T-helper 1 cell treated with Interleukin-12 subunit alpha and Interleukin-12 subunit beta and Interleukin-4 antibody, amounts not matched to agents 30 μg/mL and 1 μg/mL, for 36 hours (primary cell): ENCODE results near the gene TRAPPC2L.

ENCODE experiments used
- H3K27ac Mint-ChIP-seq: one replicate; pipeline ENCODE4 v1.8.0; 2021; ENCODE audit warnings: mild to moderate bottlenecking, mixed read lengths
- H3K27me3 Mint-ChIP-seq: one replicate; pipeline ENCODE4 v1.8.0; 2021; ENCODE audit warnings: low read depth, mixed read lengths
- H3K36me3 Mint-ChIP-seq: one replicate; pipeline ENCODE4 v1.8.0; 2021; ENCODE audit warnings: low read depth, mixed read lengths
- H3K4me1 Mint-ChIP-seq: one replicate; pipeline ENCODE4 v1.8.0; 2021; ENCODE audit warnings: low read depth, mixed read lengths
- H3K4me3 Mint-ChIP-seq: one replicate; pipeline ENCODE4 v1.8.0; 2021; ENCODE audit warnings: mild to moderate bottlenecking, moderate library complexity, mixed read lengths
- H3K9me3 Mint-ChIP-seq: one replicate; pipeline ENCODE4 v1.8.0; 2021; ENCODE audit warnings: mixed read lengths

TRAPPC2L gene

GRCh38 chr16:88903267-88903666 is 46.3 kb downstream of the TRAPPC2L start:
- H3K36me3 Mint-ChIP-seq, result no peaks in the 10 kb centered on the region
- H3K27me3 Mint-ChIP-seq, result no peaks in the 10 kb centered on the region
- no peaks in the 10 kb centered on the region for H3K4me1 Mint-ChIP-seq
- H3K4me3 Mint-ChIP-seq, result no peak overlapping the region
- H3K27ac Mint-ChIP-seq, result no peak overlapping the region
- H3K9me3 Mint-ChIP-seq, result no peaks in the 10 kb centered on the region

- Mint-ChIP-seq H3K27me3 (no peaks in the 10 kb centered on the region), H3K27ac (no peak overlapping the region), H3K4me3 (no peak overlapping the region), H3K4me1 (no peaks in the 10 kb centered on the region), H3K36me3 (no peaks in the 10 kb centered on the region), H3K9me3 (no peaks in the 10 kb centered on the region)
These were observed 47.9 kb downstream of the TRAPPC2L start for GRCh38 chr16:88904676-88905365.

- Mint-ChIP-seq H3K27me3 (no peaks in the 10 kb centered on the region), H3K4me3 (no peak overlapping the region), H3K4me1 (no peaks in the 10 kb centered on the region), H3K36me3 (no peaks in the 10 kb centered on the region), H3K27ac (no peak overlapping the region), H3K9me3 (no peaks in the 10 kb centered on the region)
These were observed 48.6 kb downstream of the TRAPPC2L start for GRCh38 chr16:88905563-88905962.

- no peaks in the 10 kb centered on the region for H3K9me3 Mint-ChIP-seq
- no peaks in the 10 kb centered on the region for H3K27me3 Mint-ChIP-seq
- no peaks in the 10 kb centered on the region for H3K36me3 Mint-ChIP-seq
These were observed 49.1 kb downstream of the TRAPPC2L start for GRCh38 chr16:88906020-88906419.

GRCh38 chr16:88906535-88907105 is 49.7 kb downstream of the TRAPPC2L start:
- Mint-ChIP-seq H3K27ac (no peak overlapping the region), H3K27me3 (no peaks in the 10 kb centered on the region), H3K9me3 (no peaks in the 10 kb centered on the region), H3K4me1 (no peaks in the 10 kb centered on the region), H3K36me3 (no peaks in the 10 kb centered on the region), H3K4me3 (no peak overlapping the region)

More at GRCh38 chr16:88906020-88906419, 49.1 kb downstream of the TRAPPC2L start:
- no peak overlapping the region for H3K27ac Mint-ChIP-seq
- H3K4me3 Mint-ChIP-seq, result no peak overlapping the region
- H3K4me1 Mint-ChIP-seq, result no peaks in the 10 kb centered on the region

- Mint-ChIP-seq H3K36me3 (no peaks in the 10 kb centered on the region), H3K4me3 (no peak overlapping the region), H3K27me3 (no peaks in the 10 kb centered on the region), H3K9me3 (no peaks in the 10 kb centered on the region), H3K27ac (no peak overlapping the region), H3K4me1 (no peaks in the 10 kb centered on the region)
These were observed 50.8 kb downstream of the TRAPPC2L start for GRCh38 chr16:88907768-88908167.

- Mint-ChIP-seq H3K4me3 (no peak overlapping the region), H3K4me1 (no peaks in the 10 kb centered on the region), H3K9me3 (no peaks in the 10 kb centered on the region), H3K27ac (no peak overlapping the region), H3K36me3 (no peaks in the 10 kb centered on the region), H3K27me3 (no peaks in the 10 kb centered on the region)
These were observed 51.4 kb downstream of the TRAPPC2L start for GRCh38 chr16:88908307-88908706.

GRCh38 chr16:88909431-88910210 is 52.7 kb downstream of the TRAPPC2L start:
- Mint-ChIP-seq H3K9me3 (no peaks in the 10 kb centered on the region), H3K4me3 (no peak overlapping the region), H3K4me1 (no peaks in the 10 kb centered on the region), H3K27ac (no peak overlapping the region), H3K36me3 (no peaks in the 10 kb centered on the region), H3K27me3 (no peaks in the 10 kb centered on the region)

- H3K27ac Mint-ChIP-seq, result no peak overlapping the region
- no peaks in the 10 kb centered on the region for H3K27me3 Mint-ChIP-seq
These were observed 53.6 kb downstream of the TRAPPC2L start for GRCh38 chr16:88910284-88911135.

GRCh38 chr16:88911136-88911945 is 54.4 kb downstream of the TRAPPC2L start:
- Mint-ChIP-seq H3K27ac (no peak overlapping the region), H3K36me3 (no peaks in the 10 kb centered on the region), H3K9me3 (peaks cover 5% of the 10 kb centered on the region), H3K27me3 (no peaks in the 10 kb centered on the region), H3K4me3 (no peak overlapping the region), H3K4me1 (no peaks in the 10 kb centered on the region)

More at GRCh38 chr16:88910284-88911135, 53.6 kb downstream of the TRAPPC2L start:
- H3K36me3 Mint-ChIP-seq, result no peaks in the 10 kb centered on the region
- no peaks in the 10 kb centered on the region for H3K4me1 Mint-ChIP-seq
- no peaks in the 10 kb centered on the region for H3K9me3 Mint-ChIP-seq
- H3K4me3 Mint-ChIP-seq, result no peak overlapping the region

- Mint-ChIP-seq H3K4me3 (no peak overlapping the region), H3K27ac (no peak overlapping the region), H3K9me3 (peaks cover 5% of the 10 kb centered on the region), H3K36me3 (no peaks in the 10 kb centered on the region), H3K27me3 (no peaks in the 10 kb centered on the region), H3K4me1 (no peaks in the 10 kb centered on the region)
These were observed 55.0 kb downstream of the TRAPPC2L start for GRCh38 chr16:88911946-88912310.
